PFSK-1 (cell line): ENCODE measurements around the gene GALNT10.

Experiments
- SIN3A ChIP-seq: IDR thresholded peaks from 2 replicates; pipeline ENCODE4 v1.6.1; 2012; ENCODE audit warnings: mild to moderate bottlenecking, low read length, moderate library complexity, borderline replicate concordance; ENCODE audit not compliant: insufficient read depth
- TAF1 ChIP-seq: IDR thresholded peaks from 2 replicates; pipeline ENCODE4 v1.6.1; 2012; ENCODE audit warnings: low read length, control low read depth, borderline replicate concordance; ENCODE audit not compliant: insufficient read depth

GRCh38 chr5:154437281-154437965 lies 246.9 kb downstream of the GALNT10 start:
- TF ChIP-seq SIN3A (no peak), TAF1 (no peak)
